RKO (cell line): ENCODE results near the gene BCL2L2.
"Not testable (repeated sequence)": the region's sequence is repeated elsewhere in the genome, so short reads cannot be mapped to it uniquely, and the experiment has no call there.

ENCODE experiments used
- DNase-seq: peaks from one replicate; pipeline ENCODE4 v3.0.0-alpha.2; 2016; ENCODE audit warnings: low spot score

BCL2L2 gene, protein sequence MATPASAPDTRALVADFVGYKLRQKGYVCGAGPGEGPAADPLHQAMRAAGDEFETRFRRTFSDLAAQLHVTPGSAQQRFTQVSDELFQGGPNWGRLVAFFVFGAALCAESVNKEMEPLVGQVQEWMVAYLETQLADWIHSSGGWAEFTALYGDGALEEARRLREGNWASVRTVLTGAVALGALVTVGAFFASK

DNA sequence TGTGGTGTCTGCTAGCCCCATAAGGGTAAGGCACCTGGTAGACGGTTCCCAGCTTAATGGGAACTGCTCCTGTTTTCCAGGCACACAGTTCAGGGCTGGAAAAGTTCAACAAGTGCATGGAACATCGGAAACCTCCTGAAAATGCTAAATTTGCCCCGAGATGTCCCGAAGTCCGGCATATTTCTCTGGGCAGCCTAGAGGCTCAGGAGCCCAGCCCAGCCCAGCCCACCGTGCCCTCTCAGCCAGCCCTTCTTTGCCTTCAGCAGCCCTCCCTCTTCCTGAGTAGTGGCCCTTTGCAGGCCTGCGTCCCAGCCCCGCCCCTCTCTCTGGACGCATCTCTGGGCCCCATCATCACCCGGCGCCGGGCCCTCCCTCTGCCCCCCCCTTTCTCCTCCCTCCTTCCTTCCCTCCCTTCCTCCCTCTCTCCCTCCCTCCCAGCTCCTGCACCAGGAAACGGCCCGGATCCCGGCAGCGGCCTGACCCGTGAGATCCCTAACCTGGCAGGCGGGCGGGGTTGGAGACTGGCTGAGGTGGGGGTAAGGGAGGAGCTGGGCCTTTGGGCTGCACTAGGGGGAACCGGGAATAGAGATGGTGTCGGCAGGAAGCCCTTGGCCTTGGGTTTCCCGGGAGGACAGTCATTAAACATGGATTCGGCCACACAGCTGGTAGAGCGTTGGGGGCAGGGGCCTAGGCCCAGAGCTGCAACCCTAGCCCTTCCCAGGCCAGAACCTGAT lies at the start of gene BCL2L2:
BCL2L2 (plus strand) TSS at position 422 of the 734 bp plus-strand sequence. CDS start 935 bp downstream, outside the sequence.
- peak; percentile 89 for DNase-seq

DNA sequence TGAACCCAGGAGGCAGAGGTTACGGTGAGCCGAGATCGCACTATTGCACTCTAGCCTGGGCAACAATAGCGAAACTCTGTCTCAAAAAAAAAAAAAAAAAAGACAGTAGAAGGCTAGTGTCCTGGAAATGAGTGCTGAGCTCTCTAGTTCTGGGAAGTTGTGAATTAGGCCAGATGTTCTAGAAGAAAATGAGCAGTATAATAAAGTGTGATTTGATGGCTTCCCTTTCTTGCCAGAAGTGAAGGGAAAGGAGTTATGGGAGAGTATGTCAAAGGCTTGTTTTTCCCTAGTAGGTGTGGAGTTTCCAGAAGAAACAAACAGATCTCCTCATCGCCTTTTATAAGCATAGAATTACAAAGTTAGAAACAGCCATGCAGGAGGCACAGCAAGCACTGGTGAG lies 48.4 kb upstream of the BCL2L2 start:
- no peak for DNase-seq

DNA sequence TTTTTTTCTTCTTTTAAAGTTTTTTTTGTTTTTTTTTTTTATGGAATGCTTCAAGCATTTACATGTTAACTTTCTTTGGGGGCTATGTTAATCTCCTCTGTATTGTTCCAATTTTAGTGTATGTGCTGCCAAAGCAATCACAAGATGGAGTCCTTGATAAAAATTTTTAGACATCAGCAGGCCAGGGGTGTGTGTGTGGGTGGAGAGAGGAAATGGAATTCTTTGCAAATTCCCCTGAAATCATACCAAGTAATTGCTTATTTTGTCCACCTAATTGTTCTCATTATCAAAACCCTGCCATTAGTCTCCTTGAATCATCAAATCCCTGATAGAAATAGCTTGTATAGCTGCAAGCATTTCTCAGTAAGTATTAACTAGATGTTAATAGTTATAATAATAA lies 47.2 kb upstream of the BCL2L2 start:
- DNase-seq: no peak

DNA sequence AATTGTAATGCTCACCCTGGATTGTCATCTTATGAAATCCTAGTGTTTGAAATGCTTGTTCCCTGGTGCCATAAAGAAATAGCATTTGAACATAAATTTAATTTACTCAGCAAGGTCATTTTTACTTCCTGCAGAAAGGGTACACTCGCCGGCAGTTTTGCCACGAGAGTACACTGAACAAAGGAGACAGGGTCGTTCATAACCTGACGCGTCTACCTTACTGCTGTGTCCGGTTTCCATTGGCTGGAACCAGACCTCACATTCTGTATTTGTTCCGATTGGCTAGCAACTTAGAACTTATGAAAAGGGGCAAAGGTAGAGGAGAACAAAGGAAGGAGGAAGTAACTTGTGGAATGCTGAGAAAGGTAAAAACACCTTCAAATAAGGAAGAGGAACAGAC lies 45.8 kb upstream of the BCL2L2 start:
- DNase-seq: not testable (repeated sequence)

DNA sequence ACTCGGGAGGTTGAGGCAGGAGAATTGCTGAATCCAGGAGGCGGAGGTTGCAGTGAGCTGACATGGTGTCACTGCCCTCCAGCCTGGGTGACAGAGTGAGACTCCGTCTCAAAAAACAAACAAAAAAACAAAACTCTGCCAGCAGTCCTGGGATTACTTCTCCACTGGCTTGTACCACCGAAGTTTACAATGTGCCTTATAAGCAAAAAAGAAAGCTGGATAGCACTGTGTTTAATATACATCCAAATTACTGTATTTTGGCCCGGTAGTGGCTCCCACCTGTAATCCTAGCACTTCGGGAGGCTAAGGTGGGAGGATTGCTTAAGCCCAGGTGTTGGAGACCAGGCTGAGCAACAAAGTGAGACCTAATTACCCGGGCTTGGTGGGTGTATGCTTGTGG lies 37.4 kb upstream of the BCL2L2 start:
- DNase-seq: no peak

DNA sequence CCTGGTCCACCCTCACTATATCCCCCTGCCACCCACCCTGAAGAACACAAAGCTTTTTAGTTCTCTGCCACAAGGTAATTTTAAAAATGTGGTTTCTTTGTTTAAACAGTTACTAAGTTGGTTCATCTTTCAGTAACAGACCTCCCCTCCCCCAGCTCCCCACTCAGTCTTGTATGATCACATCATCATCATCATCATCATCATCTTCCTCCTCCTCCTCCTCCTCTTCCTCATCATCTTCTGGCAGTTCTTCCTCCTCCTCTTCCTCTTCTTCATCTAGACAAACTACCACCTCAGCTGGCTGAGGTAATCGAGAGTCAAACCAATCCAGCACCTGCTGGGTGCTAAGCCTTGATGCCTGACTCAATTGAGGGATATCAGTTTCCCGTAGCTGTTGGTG lies 31.2 kb upstream of the BCL2L2 start:
- no peak for DNase-seq

DNA sequence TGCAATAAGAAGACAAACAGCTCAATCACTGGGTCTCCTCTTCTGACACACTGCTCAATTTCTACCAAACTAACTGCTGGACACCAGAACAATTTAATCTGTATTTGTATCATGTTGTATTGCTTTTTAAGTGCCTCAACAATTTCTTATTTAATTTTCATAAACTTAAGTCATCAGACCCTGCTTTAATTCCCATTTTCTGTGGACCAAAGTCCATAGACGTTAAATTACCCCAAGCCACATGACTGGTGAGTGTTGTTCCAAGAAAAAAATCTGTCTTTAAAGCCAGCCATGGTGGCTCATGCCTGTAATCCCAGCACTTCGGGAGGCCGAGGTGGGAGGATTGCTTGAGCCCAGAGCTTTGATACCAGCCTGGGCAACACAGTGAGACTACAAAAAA lies 29.4 kb upstream of the BCL2L2 start:
- DNase-seq: no peak

DNA sequence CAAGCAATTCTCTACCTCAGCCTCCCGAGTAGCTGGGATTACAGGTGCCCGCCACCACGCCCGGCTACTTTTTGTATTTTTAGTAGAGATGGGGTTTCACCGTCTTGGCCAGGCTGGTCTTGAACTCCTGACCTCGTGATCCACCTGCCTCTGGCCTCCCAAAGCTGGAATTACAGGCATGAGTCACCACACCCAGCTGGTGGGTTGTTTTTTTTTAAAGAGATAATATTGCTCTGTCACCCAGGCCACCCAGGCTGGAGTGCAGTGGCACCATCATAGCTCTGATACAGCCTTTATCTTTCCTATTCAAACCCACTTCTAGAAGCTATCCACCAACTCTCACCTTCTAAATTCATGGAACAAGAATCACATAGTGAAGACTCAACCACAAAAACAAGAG lies 28.7 kb upstream of the BCL2L2 start:
- peak; percentile 21 for DNase-seq

DNA sequence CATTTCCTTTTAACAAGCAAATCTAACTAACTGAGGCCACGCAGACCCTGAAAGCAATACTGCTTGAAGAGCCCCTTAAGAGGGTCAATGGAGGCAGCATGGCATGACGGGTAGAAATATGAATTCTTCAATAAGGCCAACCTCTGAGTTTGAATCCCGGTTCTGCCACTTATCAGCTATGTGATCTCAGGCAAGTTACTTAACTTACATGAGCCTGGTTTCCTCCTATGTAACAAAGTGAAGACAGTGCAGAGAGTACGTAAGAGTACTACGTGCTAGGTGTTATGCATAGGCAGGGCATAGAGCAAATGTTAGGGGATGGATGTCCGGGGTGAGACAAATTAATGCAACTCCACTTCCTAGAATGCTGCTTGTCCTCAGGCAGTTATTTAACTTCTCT lies 25.4 kb upstream of the BCL2L2 start:
- DNase-seq: no peak

DNA sequence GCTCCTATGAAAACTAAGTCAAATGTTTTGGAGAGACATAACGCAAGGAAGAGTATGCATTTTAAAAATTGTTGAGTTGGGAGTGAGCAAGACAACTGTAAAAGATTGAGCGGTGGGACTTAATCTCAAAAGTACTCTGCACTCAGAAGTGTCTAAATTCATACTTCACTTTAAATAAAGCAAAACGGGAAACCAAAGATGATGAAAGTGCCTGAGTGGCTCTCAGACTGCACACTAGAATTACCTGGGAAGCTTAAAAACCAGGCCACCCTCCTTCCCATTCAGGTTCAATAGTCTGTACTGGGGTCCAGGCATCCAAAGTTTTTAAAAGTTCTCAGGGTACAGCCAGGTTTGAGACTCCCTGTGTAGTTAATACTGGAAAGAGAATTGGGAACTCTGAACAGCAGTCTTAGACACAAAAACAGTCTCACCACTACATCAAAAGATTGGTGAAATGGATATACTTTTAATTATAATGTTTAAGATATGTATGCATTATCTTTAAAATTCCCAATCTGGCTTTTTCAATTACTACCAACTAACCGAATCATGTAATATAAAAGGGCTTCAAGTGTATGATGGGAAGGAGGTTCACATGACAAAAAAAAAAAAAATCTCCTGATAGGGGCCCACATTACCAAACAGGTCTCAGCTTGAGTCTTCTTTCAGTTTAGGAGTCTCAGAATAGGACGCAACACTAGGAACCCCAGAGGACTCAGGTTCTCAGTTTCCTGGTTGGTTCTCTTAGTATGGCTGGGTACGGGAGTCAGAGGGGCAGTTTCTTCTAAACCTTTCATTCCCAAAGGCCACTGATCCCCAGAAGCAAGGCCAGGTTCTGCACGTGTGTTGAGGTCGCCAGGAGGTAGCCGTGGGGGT lies 21.7 kb upstream of the BCL2L2 start:
- DNase-seq: peak; percentile 46

DNA sequence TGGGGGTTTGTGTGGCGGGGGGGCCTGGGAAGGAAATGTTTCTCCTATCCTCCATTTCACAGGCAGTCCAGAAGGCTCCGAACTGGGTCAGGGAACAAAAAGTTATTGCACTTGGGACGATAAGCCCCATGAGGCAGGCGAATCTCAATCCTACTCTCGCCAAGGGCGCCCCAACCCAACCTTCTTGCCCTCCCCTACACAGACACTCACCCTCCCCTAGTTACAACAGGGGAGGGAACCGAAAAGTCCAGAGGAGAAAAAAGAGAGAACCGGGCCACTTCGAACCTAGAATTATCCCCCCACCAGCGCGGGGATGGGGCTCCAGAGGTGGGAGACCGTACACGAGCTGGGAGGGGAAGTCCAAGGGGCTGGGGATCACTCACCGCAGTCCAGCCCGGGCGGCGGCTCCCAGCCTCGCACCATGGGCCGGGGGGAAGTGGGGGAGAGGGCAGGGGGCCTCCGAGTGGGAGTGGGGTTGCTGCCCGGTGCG lies 21.1 kb upstream of the BCL2L2 start:
- DNase-seq: peak; percentile 30

DNA sequence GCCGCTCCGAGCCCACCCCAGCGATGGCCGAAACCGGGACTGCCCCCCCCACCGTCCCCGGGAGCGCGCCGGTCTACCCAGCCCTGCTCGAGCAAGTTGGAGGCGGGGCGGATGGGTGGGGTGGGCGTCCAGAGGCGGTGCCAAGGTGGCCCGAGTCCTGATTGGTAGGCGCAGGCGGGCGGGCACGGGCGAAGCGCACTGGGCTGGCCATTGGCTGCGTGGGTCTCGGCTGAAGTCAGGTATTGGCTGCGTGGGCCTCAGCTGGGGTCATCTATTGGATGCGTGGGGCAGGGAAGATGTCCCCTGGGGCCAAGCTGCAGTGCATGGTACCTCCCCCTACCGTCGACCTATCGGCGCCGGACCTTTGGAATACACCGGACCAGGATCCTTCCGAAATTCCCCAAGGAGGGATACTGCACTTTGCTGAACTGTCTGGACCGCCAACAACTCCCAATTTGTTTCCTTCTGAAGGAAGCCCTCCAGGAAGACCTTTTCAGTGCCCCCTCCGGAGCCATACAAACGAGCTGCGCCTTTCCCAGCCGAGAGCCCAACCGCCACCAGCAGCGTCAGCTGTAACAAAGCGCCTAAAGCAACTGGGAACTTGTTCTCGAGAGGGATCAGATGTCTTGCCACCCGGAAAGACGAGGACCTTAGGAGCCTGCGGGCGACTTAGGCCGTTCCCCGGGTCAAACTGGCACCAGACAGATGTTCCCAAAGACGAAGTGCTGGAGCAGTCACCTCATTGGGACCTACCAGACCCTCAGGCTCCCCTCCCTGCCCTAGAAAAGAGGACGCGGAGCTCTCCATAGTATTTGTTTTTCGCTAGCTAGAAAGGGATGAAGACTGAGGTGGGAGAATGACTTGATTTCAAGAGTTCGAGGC lies 20.4 kb upstream of the BCL2L2 start, which contains the start of gene HOMEZ:
HOMEZ (minus strand) TSS at position 113 of the 882 bp plus-strand sequence. CDS start 180 bp downstream, outside the sequence.
- DNase-seq: peak; percentile 98

DNA sequence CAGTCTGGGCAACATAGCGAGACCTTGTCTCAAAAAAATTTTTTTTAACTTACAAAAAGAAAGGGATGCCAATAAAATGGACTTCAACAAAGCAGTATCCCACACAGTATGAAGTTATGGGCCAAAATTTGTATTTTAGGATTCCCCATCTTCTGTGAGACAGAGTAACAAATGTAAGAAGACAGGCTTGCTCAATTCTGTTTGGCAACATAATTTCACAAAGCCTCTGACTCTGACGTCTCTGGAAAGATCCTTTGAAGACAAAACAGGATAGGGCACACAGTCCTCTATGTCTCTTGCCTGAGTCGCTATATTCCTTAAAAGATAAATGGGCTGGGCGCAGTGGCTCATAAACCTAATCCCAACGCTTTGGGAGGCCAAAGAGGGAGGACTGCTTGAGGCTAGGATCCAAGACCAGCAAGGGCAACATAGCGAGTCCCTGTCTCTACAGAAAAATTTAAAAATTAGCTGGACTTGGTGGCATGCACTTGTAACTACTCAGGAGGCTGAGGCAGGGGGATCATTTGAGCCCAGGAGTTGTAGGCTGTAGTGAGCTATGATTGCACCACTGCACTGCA lies 19.6 kb upstream of the BCL2L2 start:
- no peak for DNase-seq

DNA sequence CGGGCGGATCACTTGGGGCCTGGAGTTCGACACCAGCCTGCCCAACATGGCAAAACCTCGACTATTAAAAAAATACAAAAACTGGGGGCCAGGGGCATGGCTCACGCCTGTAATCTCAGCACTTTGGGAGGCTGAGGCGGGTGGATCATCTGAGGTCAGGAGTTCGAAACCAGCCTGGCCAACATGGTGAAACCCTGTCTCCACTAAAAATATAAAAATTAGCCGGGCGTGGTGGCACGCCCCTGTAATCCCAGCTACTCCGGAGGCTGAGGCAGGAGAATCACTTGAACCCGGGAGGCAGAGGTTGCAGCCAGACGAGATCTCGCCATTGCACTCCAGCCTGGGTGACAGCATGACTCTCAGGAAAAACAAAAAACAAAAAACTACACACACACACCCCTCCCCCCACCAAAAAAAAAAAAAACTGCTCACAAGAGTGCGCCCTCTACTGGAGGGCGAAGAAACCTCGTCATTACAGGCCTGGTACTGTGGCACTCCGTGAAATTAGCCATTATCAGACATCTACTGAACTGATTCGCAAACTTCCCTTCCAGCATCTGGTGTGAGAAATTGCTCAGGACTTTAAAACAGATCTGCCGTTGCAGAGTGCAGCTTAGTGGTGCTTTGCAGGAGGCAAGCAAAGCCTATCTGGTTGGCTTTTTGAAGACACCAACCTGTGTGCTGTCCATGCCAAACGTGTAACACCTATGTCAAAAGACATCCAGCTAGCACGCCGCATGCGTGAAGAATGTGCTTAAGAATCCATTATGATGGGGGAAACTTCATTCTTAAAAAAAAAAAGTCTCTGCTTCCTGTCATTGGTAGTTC lies 11.7 kb upstream of the BCL2L2 start:
- DNase-seq: peak; percentile 74

DNA sequence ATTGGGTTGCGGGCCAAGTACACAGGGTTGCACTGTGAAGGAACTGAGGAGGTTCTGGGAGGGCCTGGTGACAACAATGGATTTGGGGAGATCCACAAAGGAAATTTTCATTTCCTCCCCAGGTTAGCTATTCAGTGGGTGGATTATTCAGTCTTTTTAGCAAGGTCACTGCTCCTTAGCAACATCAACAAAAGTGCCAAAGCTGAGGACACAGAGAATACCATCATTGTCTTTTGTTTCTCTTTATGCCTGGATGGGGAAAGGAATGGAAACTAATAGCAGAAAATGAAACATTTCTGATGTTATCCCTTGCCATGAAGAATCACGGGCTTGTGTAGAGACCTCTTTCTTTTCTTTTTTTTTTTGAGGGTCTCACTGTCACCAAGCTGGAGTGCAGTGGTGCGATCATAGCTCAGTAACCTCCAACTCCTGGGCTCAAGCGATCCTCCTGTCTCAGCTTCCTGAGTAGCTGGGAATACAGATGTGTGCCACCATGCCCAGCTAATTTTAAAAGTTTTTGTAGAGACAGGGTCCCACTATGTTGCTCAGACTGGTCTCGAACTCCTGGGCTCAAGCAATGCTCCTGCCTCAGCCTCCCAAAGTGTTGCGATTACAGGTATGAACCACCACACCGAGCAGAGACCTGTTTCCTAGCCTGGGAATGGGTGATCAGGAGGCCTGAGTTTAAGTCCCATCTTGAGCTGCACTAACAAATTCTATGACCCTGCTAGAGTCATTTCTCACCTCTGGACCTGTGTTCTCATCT lies 10.4 kb upstream of the BCL2L2 start:
- no peak for DNase-seq

DNA sequence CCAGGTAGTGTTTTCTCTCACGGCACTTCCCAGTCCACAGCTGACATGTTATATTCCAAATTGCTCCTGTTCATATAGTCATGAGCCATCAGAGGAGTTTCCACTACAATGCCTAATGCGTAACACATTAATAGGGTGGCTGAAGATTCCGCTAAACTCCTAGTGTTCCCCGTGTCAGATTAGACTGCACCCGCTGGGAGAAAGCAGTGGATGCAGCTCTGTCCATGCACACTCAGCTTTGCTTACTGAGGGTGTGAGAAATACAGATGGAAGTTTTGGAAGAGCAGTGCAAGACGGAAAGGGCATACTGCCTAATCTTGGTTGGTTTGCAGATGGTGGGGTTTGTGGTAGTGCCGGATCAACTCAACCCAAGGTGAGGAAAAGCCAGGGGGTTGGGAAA lies 9.5 kb upstream of the BCL2L2 start:
- DNase-seq: no peak

DNA sequence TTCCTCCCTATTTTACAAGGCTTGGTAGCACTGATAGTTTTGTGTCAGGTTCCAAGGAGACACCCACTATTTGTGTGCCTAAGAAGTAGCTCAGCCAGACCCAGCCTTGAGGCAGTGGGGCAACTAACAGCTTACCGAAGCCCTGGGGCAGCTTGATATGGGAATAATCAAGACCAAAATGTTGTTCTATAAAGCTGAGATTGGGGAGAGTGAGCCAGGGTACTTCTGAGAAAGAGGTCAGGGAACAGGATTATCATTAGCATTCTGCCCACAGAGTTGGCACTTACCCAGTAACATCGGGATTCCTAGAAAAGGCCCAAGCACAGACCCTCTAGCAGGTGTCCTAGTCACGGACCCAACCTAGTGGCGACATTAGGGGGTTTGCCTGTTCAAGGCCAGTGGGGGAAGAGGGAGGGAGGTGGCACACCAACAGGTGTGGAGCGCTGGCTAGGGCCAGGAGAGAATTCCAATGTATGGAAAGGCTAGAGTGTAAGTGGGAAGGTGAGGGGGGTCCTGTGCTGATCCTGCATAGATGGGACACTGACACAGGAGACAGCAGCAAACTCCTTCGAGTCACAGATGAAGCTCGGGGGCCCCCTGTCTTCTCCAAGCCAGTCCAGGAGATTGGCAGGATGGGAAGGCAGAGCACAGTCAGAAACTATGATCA lies 8.9 kb upstream of the BCL2L2 start:
- DNase-seq: no peak

DNA sequence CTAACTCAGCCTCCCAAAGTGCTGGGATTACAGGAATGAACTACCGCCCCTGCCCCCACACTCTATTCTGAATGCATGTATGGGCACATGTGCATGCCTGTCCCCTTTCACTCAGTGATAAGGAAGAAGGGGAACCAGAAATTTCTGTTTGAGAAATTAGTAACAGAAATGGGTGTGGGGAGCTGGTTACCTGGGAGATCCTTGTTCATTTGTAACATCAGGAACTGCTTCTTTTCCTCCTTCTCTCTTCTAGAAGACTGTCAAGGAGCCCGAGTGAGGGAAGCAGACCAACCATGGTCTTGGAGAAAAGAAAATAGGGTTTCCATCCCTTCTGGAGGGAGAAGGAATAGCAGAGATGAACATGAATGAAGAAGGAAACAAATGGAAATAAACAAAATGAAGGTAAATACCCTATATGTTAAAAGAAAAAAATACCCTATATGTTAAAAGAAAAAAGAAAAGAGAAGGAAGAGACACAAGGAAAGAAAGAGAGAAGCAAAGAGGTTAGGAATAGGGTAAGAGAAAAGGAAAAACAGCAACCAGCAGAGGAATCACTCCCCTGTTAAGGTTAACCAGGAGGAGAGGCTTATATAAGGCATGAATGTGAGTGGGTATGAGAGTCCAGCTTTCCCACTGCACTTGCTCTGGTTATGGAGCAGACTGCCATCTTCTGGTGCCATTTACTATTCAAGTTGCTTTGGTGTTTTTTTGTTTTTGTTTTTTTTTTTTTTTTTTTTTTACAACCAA lies 7.2 kb upstream of the BCL2L2 start:
- DNase-seq: peak; percentile 79
